NCI-H2029 (cell line): ENCODE data around the gene GRK2.

ENCODE experiments used
- DNase-seq: peaks from one replicate; lab custom pipeline; 2025; lab: John Stamatoyannopoulos, UW

The GRK2 gene

DNA sequence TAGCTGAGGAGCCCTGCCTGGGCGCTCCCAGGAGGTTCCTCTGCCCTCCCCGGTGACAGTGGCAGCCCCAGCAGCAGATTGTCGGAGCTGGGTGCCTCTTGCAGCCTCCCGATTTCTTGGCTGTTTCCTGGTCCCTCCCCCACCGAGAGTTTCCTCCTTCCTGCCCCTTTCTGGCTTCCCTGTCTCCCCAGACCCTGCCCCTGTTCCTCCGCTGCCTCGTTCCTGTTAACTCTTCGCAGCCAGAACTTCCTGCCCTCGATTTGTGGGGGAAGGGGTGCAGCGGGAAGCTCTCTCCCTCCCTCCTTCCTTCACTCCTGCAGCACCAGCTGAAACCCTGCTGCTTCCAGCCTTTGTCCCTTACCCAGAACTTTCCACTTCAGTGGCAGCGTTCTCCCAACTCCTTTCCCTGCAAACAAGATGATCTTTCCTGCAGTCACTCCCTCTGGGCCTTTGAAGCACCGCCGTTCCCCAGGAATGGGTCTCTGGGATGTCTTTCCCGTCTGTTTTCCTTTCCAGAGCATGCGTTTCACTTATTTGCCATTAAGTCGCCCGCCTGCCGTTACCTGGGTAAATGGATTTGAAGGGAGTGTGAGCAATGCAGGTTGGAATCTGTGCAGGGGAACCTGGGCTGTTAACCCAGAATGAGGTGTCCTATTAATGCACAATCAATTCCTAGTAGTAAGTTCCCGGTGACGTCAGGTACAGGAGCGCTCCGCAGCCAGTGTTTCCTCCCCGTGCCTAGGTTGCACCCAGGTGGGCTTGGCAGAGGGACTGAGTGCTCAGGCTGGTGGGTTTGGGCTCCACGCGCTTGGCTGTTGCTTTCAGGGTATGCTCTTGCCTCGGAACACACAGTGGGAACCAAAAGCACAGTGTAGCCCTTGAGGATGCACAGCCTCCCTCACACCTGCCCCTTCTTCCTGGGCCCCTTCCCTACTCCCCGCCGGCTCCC lies 4.3 kb downstream of the GRK2 start:
- no peak for DNase-seq

DNA sequence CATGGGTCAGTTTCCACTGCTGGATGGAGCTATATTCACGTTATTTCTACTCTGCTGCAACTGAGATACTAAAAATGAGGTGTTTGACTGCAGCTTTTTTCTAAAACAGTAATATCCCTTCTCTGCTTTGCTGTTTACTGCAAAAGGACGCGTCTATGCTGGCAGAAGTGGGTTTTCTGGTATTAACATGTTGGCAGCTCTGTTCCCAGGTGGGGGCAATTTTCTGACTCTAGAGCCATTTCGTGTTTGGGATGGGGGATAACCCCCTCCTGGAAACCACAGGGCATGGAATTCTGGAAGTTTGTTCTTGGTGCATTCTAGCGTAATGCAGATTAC lies 4.9 kb downstream of the GRK2 start:
- DNase-seq = no peak

DNA sequence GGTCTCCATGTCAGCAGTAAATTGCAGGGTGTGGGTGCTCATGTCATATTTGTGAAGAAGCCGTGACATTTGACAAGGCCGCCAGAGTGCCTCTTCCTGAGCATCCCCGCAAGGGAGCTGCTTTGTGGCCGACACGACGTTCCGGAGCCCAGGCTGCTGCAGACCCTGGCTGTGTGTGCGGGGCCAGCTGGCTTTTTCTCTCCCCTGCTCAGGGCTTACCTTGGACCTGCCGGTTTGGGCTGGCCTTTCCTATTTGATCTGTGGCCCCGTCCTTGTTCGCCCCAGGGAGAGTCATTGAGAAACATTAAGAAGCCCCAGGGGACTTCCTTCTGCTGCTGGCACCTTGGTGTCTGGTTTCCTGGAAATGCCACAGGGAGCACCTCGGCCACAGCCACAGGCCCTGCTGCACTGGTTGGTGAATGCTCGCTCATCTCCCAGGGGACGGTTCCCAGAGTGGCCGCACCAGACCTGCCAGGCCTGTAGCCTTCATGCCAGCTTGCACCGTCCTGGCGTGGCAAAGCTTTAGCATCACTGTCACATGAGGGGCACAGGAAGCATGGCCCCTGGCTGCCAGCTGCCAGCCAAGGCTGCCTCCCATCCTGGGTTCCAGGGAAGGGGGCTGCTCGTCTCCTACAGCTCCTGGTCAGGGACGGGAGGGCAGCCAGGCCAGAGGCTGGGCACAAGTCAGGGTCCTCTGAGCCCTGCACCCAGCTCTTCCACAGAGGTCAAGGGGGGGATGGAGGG lies 5.4 kb downstream of the GRK2 start:
- no peak for DNase-seq

DNA sequence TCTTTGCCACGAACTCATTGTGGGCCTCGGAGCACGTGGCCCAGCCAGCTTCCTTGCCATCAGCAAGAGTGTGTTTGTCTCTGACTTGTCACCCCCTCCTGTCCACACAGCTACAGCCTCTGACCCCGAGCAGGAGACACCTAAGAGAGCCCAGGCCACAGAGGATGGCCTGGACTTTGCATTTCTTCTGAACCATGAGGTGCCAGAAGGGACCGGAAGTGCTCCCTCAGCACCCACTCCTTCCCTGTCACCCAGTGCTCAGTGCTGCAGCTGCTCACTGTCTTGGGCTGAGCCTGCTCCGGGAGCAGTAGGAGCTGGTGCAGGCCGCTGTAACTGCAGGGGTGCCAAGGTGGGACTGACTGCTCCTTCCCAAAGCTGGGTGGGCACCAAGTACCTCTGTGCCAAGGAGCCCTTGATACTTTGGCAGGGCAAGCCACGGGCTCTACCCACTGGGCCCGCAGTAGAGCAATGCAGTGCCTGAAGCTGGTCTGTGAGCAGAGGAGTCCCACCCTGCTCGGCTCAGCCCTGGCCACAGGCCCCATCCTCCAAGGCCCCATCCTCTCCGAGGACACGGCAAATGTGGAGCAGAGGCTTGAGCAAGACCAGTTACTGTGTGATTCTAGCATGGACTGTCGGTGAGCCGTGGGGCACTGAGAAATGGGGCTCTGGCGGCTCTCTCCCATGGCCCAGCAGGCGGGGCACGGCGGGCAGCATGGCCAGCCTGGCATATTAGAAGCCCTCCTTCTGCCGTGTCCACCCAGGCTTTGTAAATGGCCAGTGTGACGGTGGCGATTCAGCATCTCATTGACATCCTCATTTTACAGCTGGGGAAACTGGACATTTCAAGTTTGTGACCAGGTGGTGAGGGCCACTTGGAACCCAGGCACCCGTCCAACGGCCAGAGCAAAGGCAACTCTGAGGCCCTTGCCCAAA lies 6.3 kb downstream of the GRK2 start:
- no peak for DNase-seq

DNA sequence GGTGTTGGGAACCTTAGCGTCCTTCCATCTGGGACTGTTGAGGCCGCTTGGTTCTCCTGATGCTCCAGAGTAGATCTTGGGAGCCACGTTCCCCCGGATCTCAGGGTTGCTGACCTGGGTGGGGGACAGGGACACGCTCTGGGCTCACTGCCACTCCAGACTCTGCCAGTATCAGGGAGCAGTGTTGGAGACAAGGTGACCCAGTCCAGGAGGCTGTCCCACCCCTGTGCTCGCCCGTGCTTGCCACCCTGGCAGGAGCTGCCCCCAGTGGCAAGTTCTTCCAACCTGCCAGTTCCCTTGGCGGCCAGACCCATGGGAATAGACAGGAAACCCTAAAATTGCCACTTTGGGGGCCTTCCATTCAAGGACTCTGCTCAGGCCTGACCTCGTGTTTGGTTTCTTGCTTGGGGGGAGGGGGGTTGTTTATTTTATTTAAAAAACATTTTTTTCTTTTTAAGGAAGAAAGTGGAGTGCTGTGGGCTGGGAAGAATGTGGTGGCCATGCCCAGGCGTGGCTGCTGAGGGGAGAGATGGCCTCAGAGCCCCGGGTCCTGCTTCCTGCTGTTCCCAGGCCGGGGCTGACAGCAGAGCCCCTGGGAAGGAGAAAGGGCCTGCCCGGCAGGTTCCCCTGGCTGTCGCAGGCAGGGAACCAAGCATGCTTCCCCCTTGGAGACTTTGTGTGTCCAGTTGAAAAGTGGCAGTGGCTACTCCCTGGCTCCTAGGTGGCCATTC lies 7.2 kb downstream of the GRK2 start:
- DNase-seq = no peak

DNA sequence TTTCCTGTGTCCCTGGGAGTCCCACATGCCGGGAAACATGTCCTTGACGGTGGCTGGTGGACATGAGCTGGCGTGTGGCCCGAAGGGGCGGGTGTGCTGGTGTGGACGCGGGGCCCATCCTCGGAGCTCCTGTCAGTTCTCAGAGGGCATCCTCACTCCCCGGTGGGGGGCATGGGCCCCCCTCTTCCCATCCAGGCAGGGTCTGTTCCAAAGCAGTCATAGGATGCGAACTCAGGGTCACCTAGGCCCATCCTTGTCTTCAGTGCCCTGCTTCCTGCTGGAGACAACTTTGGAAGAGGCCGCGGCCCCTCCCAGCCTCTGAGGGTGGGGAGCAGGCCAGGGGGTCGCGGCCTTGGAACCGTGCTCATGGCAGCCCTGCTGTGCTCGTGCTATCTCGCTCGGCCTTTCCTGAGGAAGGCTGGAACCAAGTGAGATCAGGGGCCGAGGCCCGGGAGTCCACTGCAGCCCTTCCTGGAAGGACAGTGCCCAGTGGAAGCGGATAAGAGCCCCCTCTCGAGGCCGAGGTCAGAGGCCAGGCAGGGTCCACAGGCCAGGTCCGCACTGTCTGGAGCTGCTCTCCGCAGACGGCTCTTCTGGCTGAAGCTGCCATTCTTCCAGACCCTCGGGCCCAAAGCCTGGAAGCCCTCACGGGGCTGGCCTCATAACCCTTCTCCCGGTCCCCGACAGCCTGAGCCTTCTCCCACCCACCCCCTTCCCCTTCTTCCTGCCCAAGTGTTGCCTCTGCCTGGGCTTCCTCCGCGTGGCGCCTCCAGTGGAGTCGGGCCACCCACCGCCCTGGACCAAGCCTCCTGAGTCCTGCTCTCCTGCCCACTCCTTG lies 8.7 kb downstream of the GRK2 start:
- DNase-seq = no peak

DNA sequence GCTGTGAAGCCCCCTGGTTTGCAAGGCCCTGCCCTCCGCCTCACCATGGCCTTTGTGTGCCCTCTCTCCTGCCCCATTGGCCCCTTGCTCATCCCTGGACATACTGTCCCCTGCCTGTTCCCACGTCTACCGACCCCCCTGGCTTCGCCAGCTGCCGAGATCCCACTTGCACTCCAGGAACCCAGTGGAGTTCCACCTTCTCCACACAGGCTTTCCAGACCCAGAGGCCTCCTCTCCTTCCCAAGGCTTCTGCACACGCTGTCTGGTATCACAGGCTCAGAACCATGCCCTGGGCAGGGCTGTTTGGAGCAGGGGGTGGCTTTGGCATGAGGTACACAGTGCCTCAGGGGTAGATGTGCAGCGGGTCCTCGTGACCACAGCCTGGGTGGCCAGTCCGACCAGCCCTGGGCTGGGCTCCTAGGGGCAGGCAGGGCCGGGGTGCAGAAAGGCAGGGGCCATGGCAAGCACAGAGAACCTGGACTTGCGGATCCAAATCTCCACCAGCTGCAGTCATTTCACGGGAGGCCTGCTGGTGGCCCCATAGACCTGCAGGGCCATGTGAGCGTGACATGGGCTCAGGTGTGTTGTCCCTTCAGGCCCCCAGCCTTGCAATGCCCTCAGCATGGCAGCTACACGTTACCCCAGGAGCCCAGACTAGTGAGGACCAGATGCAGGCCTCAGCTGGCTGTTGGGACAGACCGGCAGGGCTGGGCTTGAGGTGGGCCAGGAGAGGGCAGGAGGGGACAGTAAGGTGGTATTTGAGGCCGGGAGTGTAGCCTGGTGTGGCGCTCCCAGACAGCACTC lies 9.5 kb downstream of the GRK2 start:
- DNase-seq = no peak

DNA sequence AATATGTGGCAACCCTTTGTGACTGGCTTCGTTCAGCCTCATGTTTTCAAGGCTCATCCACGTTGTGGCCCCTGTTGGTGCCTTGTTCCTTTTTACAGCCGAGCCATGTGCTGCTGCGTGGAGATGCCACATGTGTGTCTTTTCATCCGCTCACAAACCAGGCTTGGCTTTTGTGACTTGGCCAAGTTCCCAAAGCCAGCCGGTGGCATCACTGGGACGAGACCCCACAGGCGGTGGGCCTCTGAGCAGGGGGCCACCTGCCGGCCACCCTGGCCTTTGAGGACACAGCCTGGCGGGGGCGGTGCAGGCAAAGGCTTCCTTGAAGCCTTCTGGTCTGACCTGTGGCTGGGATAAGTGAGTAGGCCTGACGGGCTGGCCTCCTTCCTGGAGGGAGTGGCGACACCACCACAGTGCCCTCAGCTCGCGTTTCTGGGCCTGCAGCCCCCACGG lies 10.5 kb downstream of the GRK2 start:
- DNase-seq = no peak

DNA sequence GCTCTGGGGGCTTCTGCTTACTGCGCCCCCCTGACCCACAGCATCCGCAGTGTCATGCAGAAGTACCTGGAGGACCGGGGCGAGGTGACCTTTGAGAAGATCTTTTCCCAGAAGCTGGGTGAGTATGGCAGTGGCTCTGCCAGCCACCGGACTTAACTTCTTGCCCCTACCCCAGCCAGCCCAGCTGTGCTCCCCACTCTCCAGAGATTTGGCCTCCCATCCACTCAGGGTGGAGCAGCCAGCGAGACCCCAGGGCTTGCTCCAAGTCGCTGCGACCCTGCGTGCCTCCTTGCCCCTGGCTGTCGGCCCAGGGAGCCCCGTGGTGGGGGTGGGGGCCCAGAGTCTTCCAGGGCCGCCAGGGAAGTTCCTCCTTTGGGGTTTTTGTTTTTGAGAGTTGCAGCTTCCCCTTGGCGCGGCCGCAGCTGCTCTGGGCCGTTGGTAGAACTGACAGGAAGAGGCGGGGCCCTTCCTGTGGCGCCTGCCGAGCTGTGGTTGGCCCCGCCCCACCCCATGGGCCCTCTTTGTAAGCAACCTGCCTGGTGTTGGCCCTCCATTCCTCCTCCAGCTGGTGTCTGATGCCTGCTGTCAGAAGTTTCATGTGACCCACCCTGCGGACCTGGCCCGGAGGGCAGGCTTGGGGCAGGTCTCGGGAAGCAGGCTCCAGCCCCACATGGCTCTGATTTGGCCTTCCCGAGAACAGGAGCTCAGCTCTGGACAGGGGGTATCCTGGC lies 11.1 kb downstream of the GRK2 start:
- peak; percentile 79 for DNase-seq

DNA sequence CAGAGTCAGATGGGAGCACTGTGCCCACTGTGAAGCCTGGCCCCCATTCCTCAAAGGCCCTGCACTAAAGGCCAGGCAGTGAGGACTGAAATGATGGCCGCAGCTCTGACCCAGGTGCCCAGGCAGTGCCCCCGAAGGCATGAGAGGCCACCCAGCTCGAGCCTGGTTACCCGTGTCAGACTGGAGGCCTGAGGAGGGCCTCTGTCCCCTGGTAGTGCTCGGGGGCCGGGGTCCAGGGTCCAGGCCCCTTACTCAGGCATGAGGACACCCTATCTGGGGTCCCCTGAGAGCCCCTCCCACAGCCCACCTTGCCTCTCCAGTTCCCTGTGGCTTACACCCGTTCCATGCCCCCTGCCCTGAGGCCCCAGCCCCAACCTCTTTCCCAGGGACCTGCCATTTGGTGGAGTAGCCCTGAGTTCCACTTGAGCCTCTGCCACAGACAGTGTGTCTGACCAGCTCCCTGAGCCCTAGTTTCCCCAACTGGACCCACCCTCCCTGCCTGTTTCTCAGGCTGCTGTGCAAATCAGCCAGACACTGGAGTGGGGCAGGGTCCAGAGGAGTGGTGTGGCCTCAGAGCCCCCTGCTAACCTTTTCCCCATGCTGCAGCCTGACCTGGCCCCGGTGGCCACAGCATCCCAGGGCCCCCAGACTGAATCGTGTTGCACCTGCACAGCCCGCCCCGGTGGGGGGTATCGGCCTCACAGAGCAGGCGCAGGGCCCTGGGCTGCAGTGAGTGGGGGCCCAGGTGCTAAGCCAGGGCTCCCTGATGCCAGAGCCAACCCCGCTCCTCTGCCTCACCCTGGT lies 12.1 kb downstream of the GRK2 start:
- no peak for DNase-seq

DNA sequence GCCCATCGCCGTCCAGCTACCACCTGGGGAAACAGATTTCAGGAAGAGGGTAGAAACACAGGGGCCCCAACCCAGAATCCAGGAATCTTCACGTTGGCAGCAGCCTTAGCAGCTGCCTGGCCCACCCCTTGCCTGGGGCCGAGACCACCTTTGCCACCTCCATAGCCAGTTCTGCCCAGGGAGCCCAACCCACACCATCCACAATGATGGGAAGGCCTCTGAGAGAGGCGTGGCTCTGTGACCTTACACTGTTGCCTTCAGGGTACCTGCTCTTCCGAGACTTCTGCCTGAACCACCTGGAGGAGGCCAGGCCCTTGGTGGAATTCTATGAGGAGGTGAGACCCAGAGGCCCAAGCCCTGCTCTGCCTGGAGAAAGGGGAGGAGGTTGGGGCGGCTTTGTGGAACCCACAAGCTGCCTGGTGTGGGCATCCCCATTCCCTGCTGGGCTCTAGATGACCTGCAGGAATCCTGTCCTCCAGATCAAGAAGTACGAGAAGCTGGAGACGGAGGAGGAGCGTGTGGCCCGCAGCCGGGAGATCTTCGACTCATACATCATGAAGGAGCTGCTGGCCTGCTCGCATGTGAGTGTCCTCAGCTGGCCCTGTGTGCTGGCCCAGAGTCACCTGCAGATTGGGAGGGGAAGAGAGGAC lies 12.8 kb downstream of the GRK2 start:
- no peak for DNase-seq

DNA sequence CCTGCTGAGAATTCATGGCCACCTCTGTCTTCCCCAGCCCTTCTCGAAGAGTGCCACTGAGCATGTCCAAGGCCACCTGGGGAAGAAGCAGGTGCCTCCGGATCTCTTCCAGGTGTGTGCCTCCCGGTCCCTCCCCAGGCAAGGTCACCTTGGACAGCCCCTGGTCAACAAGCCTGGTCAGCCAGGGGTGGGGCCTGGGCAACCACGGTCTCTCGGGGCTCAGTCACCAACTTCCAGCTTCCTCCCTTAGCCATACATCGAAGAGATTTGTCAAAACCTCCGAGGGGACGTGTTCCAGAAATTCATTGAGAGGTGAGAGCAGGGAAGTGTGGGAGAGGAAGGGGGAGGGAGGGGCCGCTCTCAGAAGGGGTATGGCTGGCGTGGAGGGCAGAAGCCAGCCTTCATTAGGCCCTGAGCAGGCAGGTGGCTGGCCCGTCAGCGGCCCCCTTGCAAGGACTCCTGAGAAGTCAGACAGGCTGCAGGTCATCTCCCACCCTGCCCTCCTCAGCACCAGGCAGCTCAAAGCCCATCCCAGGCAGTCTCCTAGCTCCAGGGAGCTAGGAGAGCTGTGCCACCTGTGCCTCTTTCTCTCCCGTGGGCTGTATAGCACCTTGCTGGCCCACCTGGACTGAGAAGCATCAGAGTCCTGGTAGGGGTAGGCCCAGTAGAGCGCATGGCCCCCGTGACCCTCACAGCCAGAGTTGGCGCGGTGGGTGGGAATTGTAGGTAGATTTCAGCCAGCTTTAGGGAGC lies 13.5 kb downstream of the GRK2 start:
- no peak for DNase-seq

DNA sequence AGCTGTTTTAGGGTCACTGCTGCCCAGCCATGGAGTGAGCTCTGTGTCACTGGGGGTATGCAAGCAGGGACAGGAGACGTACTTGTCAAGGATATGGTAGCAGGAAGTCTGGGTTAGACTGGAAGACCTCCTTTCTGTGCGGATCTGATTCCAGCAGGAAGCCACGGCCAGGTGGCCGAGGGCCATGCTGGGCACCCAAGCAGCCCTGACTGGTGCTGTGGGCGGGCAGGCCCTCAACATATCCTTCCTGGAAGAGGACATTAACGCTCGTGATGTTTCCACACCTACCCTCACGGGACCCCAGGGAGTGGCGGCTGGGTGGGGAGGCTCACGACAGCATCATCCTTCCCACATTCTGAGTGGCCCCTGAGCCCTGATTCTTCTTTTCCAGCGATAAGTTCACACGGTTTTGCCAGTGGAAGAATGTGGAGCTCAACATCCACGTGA lies 14.1 kb downstream of the GRK2 start:
- DNase-seq = no peak

DNA sequence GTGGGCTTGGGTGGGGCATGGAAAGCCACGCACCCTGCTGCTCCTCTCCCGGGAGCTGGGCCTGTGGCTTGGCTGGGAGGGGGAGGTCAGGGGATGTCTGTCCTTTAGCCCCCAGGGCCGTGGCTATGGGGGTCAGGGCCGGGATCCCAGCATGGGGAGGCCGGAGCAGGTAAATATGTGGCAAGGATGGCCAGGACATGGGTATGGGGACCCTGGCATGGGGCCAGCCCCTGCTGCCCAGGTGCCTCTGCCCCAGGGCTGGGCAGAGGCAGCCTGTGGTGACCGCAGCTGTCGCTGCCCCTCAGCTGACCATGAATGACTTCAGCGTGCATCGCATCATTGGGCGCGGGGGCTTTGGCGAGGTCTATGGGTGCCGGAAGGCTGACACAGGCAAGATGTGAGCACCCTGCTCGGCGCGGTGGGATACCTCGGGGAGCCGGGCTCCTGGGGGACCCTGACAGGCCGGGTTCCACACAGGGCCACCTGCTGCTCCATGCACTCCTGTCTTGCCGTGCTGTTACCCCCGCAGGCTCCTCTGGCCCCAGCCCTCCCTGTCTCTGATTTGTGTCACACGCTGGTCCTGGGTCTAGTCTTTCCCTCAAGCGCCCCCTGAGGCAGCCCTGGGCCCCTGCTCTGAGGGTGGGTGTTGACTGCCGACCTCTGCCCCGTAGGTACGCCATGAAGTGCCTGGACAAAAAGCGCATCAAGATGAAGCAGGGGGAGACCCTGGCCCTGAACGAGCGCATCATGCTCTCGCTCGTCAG lies 14.7 kb downstream of the GRK2 start:
- no peak for DNase-seq

DNA sequence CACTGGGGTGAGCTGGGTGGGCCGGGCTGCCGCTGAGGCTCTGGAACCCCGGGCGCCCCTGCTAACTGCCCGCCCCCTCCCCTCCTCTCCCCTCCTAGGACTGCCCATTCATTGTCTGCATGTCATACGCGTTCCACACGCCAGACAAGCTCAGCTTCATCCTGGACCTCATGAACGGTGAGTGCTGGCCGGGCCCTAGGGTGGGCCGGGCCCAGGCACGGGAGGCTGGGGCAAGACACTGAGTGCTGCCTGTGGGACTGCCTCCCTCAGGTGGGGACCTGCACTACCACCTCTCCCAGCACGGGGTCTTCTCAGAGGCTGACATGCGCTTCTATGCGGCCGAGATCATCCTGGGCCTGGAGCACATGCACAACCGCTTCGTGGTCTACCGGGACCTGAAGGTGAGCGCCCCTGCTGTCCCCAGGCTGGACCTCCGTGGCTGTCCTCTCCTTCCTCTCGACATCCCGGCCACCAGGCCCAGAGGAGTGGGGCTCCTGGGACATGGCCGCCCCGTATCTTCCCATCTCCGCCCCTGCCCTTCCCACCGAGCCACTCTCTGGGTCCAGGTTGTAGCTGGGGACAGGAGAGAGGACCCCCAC lies 15.4 kb downstream of the GRK2 start:
- DNase-seq = no peak
